Measurements from ENCODE around the gene ELAVL1.

Gene ELAVL1

DNA sequence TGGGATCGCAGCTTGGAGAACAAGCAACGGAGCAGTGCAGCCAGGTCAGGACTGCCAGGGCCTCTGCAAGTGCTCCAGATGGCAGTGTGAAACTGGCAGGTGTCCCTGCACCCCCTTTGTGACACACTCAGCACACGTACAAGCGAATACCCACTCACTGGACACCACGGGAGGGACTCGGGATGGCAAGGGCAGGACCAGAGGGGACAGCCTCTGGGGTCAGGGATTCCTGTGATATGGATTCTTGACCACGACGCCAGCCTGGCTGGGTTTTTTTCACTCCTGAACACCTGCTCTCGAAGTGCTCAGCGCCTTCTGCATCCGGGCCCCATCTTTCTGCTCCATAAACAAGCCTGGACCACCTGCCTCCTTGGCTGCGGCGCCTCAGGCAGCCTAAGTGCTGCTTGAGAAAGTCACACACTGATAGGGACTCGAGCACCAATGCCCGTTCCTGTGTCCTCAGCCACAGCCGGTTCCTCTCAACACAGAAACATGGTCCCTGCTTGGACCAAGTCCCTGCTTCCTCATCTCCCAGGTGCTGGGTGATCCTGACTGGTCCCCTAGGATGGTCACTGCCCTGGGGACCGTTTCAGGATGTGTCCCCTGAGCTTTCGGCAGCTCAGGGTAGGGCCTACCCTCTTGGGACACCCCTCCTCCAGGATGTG lies 22.0 kb downstream of the ELAVL1 start:
- no peak overlapping the region for H3K27ac ChIP-seq (ENCODE audit: low read depth, low read length)
- H3K79me2 ChIP-seq (ENCODE audit: control insufficient read depth, insufficient read depth, low read length) = peaks cover 43% of the 10 kb centered on the region
- no peak overlapping the region for H2BK5ac ChIP-seq (ENCODE audit: low read length)
- H4K5ac ChIP-seq (ENCODE audit: low read length) = no peak overlapping the region
- peaks cover 44% of the 10 kb centered on the region for H3K79me1 ChIP-seq (ENCODE audit: low read length)
- no peak overlapping the region for H3K18ac ChIP-seq (ENCODE audit: low read length)
- no peak overlapping the region for H2AK5ac ChIP-seq (ENCODE audit: low read length)
- H3K36me3 ChIP-seq (ENCODE audit: control insufficient read depth, insufficient read depth, low read length) = peaks cover 27% of the 10 kb centered on the region
- DNase-seq = no peak
- H3K4me2 ChIP-seq (ENCODE audit: low read length) = no peak overlapping the region
- H3K4me1 ChIP-seq (ENCODE audit: control insufficient read depth, low read depth, low read length) = no peaks in the 10 kb centered on the region
- H3K4me3 ChIP-seq (ENCODE audit: low read length) = no peak overlapping the region
- H2BK15ac ChIP-seq (replicated peaks; ENCODE audit: low read depth) = no peak overlapping the region
- H3K23ac ChIP-seq (ENCODE audit: low read length) = no peak overlapping the region
- H2BK120ac ChIP-seq (ENCODE audit: low read depth, low read length) = no peak overlapping the region
- H3K4ac ChIP-seq (ENCODE audit: low read depth, low read length) = no peak overlapping the region
- H3K56ac ChIP-seq (ENCODE audit: low read length) = no peak overlapping the region
- no peak overlapping the region for H3K9ac ChIP-seq (ENCODE audit: low read length)
- no peak overlapping the region for H4K8ac ChIP-seq (ENCODE audit: low read depth, low read length)
- WGBS (ENCODE audit: extremely low coverage, insufficient coverage, low lambda C conversion rate) = no CpG with 5 or more reads among the region's 18 CpGs
- H3K27me3 ChIP-seq (ENCODE audit: insufficient read depth, low read length, poor library complexity) = no peaks in the 10 kb centered on the region

DNA sequence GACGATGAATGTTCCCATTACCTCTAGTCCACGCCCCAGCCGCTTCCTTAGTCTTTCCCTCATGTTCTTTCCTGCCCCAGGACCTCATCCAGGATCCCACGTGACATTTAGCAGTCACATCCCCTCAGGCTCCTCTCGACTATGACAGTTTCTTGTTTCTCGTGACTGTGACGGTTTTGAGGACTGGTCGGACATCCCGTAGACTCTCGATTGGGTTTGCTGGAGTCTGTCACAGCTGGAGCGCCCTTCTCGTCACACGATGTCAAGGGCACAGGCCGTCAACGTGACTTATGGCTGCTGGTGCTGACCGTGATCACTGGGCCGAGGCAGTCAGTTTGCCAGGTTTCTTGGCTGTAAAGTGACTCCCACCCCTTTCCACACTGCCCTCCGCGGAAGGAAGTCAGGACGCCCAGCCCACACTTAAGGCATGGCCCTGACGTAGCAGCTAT lies 22.8 kb downstream of the ELAVL1 start:
- no peak overlapping the region for H4K5ac ChIP-seq (ENCODE audit: low read length)
- H3K23ac ChIP-seq (ENCODE audit: low read length) = no peak overlapping the region
- DNase-seq = no peak
- H3K27ac ChIP-seq (ENCODE audit: low read depth, low read length) = no peak overlapping the region
- H3K56ac ChIP-seq (ENCODE audit: low read length) = no peak overlapping the region
- no peak overlapping the region for H2BK120ac ChIP-seq (ENCODE audit: low read depth, low read length)
- H4K8ac ChIP-seq (ENCODE audit: low read depth, low read length) = no peak overlapping the region
- no peak overlapping the region for H3K9ac ChIP-seq (ENCODE audit: low read length)
- H3K36me3 ChIP-seq (ENCODE audit: control insufficient read depth, insufficient read depth, low read length) = peaks cover 28% of the 10 kb centered on the region
- H2AK5ac ChIP-seq (ENCODE audit: low read length) = no peak overlapping the region
- whole genome bisulfite sequencing (ENCODE audit: extremely low coverage, insufficient coverage, low lambda C conversion rate) = no CpG with 5 or more reads among the region's 21 CpGs
- H3K79me1 ChIP-seq (ENCODE audit: low read length) = peaks cover 41% of the 10 kb centered on the region
- H3K4me3 ChIP-seq (ENCODE audit: low read length) = no peak overlapping the region
- H3K4me1 ChIP-seq (ENCODE audit: control insufficient read depth, low read depth, low read length) = no peaks in the 10 kb centered on the region
- no peak overlapping the region for H3K18ac ChIP-seq (ENCODE audit: low read length)
- H3K27me3 ChIP-seq (ENCODE audit: insufficient read depth, low read length, poor library complexity) = no peaks in the 10 kb centered on the region
- no peak overlapping the region for H3K4me2 ChIP-seq (ENCODE audit: low read length)
- no peak overlapping the region for H3K4ac ChIP-seq (ENCODE audit: low read depth, low read length)
- H2BK15ac ChIP-seq (replicated peaks; ENCODE audit: low read depth) = no peak overlapping the region
- peaks cover 37% of the 10 kb centered on the region for H3K79me2 ChIP-seq (ENCODE audit: control insufficient read depth, insufficient read depth, low read length)
- H2BK5ac ChIP-seq (ENCODE audit: low read length) = no peak overlapping the region

GRCh38 chr19:7982103-7982502 lies 23.3 kb downstream of the ELAVL1 start:
- no peak overlapping the region for H2BK15ac ChIP-seq (replicated peaks; ENCODE audit: low read depth)
- H3K27me3 ChIP-seq (ENCODE audit: insufficient read depth, low read length, poor library complexity) = no peaks in the 10 kb centered on the region
- no peak overlapping the region for H3K4me3 ChIP-seq (ENCODE audit: low read length)
- H3K9ac ChIP-seq (ENCODE audit: low read length) = no peak overlapping the region
- H4K8ac ChIP-seq (ENCODE audit: low read depth, low read length) = no peak overlapping the region
- H3K18ac ChIP-seq (ENCODE audit: low read length) = no peak overlapping the region
- no peak overlapping the region for H2BK120ac ChIP-seq (ENCODE audit: low read depth, low read length)
- peaks cover 32% of the 10 kb centered on the region for H3K36me3 ChIP-seq (ENCODE audit: control insufficient read depth, insufficient read depth, low read length)
- no peak overlapping the region for H3K27ac ChIP-seq (ENCODE audit: low read depth, low read length)
- DNase-seq = no peak
- H2BK5ac ChIP-seq (ENCODE audit: low read length) = no peak overlapping the region
- H3K79me1 ChIP-seq (ENCODE audit: low read length) = peaks cover 41% of the 10 kb centered on the region
- no peak overlapping the region for H3K4ac ChIP-seq (ENCODE audit: low read depth, low read length)
- H2AK5ac ChIP-seq (ENCODE audit: low read length) = no peak overlapping the region
- H3K4me2 ChIP-seq (ENCODE audit: low read length) = no peak overlapping the region
- H3K4me1 ChIP-seq (ENCODE audit: control insufficient read depth, low read depth, low read length) = no peaks in the 10 kb centered on the region
- no peak overlapping the region for H3K23ac ChIP-seq (ENCODE audit: low read length)
- peaks cover 33% of the 10 kb centered on the region for H3K79me2 ChIP-seq (ENCODE audit: control insufficient read depth, insufficient read depth, low read length)
- no peak overlapping the region for H4K5ac ChIP-seq (ENCODE audit: low read length)
- H3K56ac ChIP-seq (ENCODE audit: low read length) = no peak overlapping the region
- WGBS (ENCODE audit: extremely low coverage, insufficient coverage, low lambda C conversion rate) = no CpG with 5 or more reads among the region's 10 CpGs

DNA sequence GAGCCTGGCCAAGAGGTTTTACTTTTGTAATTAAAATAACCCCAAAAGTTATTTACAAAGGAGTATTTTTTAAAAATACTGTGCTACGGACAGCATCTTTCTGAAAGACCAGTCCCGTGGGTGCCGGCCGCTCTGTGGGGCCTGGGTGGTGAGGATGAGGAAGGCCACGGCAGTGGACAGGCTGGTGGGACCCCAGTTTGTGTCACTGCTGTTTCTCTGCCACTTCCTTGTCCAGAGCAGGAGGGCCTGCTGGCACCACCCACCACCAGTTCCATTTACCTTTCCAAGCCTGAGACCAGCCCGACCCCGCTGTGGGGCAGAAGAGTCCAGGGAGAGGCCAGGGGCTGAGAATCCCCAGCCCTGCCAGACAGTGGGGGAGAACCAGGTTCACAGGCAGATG lies 23.8 kb downstream of the ELAVL1 start:
- Histone ChIP-seq H3K4me1 (ENCODE audit: control insufficient read depth, low read depth, low read length) (no peaks in the 10 kb centered on the region), H3K4me3 (ENCODE audit: low read length) (no peak overlapping the region), H2BK120ac (ENCODE audit: low read depth, low read length) (no peak overlapping the region), H2BK15ac (replicated peaks; ENCODE audit: low read depth) (no peak overlapping the region), H3K4me2 (ENCODE audit: low read length) (no peak overlapping the region), H3K36me3 (ENCODE audit: control insufficient read depth, insufficient read depth, low read length) (peaks cover 33% of the 10 kb centered on the region), H2AK5ac (ENCODE audit: low read length) (no peak overlapping the region), H4K8ac (ENCODE audit: low read depth, low read length) (no peak overlapping the region), H3K79me2 (ENCODE audit: control insufficient read depth, insufficient read depth, low read length) (peaks cover 32% of the 10 kb centered on the region), H3K23ac (ENCODE audit: low read length) (no peak overlapping the region), H3K4ac (ENCODE audit: low read depth, low read length) (no peak overlapping the region), H2BK5ac (ENCODE audit: low read length) (no peak overlapping the region), H3K9ac (ENCODE audit: low read length) (no peak overlapping the region), H4K5ac (ENCODE audit: low read length) (no peak overlapping the region), H3K18ac (ENCODE audit: low read length) (no peak overlapping the region), H3K56ac (ENCODE audit: low read length) (no peak overlapping the region), H3K27me3 (ENCODE audit: insufficient read depth, low read length, poor library complexity) (no peaks in the 10 kb centered on the region), H3K79me1 (ENCODE audit: low read length) (peaks cover 41% of the 10 kb centered on the region), H3K27ac (ENCODE audit: low read depth, low read length) (no peak overlapping the region)
- no peak for DNase-seq
- no CpG with 5 or more reads among the region's 7 CpGs for WGBS (ENCODE audit: extremely low coverage, insufficient coverage, low lambda C conversion rate)

GRCh38 chr19:7981199-7981598 lies 24.2 kb downstream of the ELAVL1 start:
- no peak overlapping the region for H3K4me2 ChIP-seq (ENCODE audit: low read length)
- H3K36me3 ChIP-seq (ENCODE audit: control insufficient read depth, insufficient read depth, low read length) = peaks cover 33% of the 10 kb centered on the region
- no CpG with 5 or more reads among the region's 7 CpGs for WGBS (ENCODE audit: extremely low coverage, insufficient coverage, low lambda C conversion rate)

GRCh38 chr19:7980635-7981121 lies 24.8 kb downstream of the ELAVL1 start:
- Histone ChIP-seq H3K79me2 (ENCODE audit: control insufficient read depth, insufficient read depth, low read length) (peaks cover 22% of the 10 kb centered on the region), H3K4ac (ENCODE audit: low read depth, low read length) (no peak overlapping the region), H2AK5ac (ENCODE audit: low read length) (no peak overlapping the region), H2BK5ac (ENCODE audit: low read length) (no peak overlapping the region), H3K18ac (ENCODE audit: low read length) (no peak overlapping the region), H4K8ac (ENCODE audit: low read depth, low read length) (no peak overlapping the region), H3K4me2 (ENCODE audit: low read length) (no peak overlapping the region), H3K9ac (ENCODE audit: low read length) (no peak overlapping the region), H3K79me1 (ENCODE audit: low read length) (peaks cover 34% of the 10 kb centered on the region), H2BK120ac (ENCODE audit: low read depth, low read length) (no peak overlapping the region), H3K4me3 (ENCODE audit: low read length) (no peak overlapping the region), H3K4me1 (ENCODE audit: control insufficient read depth, low read depth, low read length) (no peaks in the 10 kb centered on the region), H3K56ac (ENCODE audit: low read length) (no peak overlapping the region), H3K36me3 (ENCODE audit: control insufficient read depth, insufficient read depth, low read length) (peaks cover 31% of the 10 kb centered on the region), H2BK15ac (replicated peaks; ENCODE audit: low read depth) (no peak overlapping the region), H4K5ac (ENCODE audit: low read length) (no peak overlapping the region), H3K23ac (ENCODE audit: low read length) (no peak overlapping the region), H3K27me3 (ENCODE audit: insufficient read depth, low read length, poor library complexity) (no peaks in the 10 kb centered on the region), H3K27ac (ENCODE audit: low read depth, low read length) (no peak overlapping the region)
- no peak for DNase-seq
- no CpG with 5 or more reads among the region's 12 CpGs for WGBS (ENCODE audit: extremely low coverage, insufficient coverage, low lambda C conversion rate)

More at GRCh38 chr19:7981199-7981598, 24.2 kb downstream of the ELAVL1 start:
- Histone ChIP-seq H4K5ac (ENCODE audit: low read length) (no peak overlapping the region), H3K18ac (ENCODE audit: low read length) (no peak overlapping the region), H3K9ac (ENCODE audit: low read length) (no peak overlapping the region), H3K4ac (ENCODE audit: low read depth, low read length) (no peak overlapping the region), H4K8ac (ENCODE audit: low read depth, low read length) (no peak overlapping the region), H3K56ac (ENCODE audit: low read length) (no peak overlapping the region), H2BK5ac (ENCODE audit: low read length) (no peak overlapping the region), H2BK15ac (replicated peaks; ENCODE audit: low read depth) (no peak overlapping the region), H3K27ac (ENCODE audit: low read depth, low read length) (no peak overlapping the region), H3K4me3 (ENCODE audit: low read length) (no peak overlapping the region), H3K23ac (ENCODE audit: low read length) (no peak overlapping the region), H2BK120ac (ENCODE audit: low read depth, low read length) (no peak overlapping the region), H3K27me3 (ENCODE audit: insufficient read depth, low read length, poor library complexity) (no peaks in the 10 kb centered on the region), H3K4me1 (ENCODE audit: control insufficient read depth, low read depth, low read length) (no peaks in the 10 kb centered on the region), H3K79me1 (ENCODE audit: low read length) (peaks cover 38% of the 10 kb centered on the region), H2AK5ac (ENCODE audit: low read length) (no peak overlapping the region), H3K79me2 (ENCODE audit: control insufficient read depth, insufficient read depth, low read length) (peaks cover 27% of the 10 kb centered on the region)
- DNase-seq = no peak

Data from mesendoderm (in vitro differentiated cells).